Chondrocyte (in vitro differentiated cells): ENCODE results near the gene TMEM18. TPM values are rescaled to one million over a fixed set of nuclear protein-coding genes. Genes with fewer than 3 reads are reported as not detected.
A peak's percentile ranks its signal among the peaks of the same experiment; 100 is the strongest.

ENCODE experiments used
- DNase-seq: peaks from one replicate; pipeline ENCODE4 v3.0.0; 2021; ENCODE audit warnings: mixed read lengths, low spot score
- H3K27ac Mint-ChIP-seq: one replicate; pipeline ENCODE4 v1.8.0; 2021; ENCODE audit warnings: mild to moderate bottlenecking, moderate library complexity, mixed read lengths; ENCODE audit not compliant: unreplicated experiment
- H3K27me3 Mint-ChIP-seq: 2 replicates; pipeline ENCODE4 v1.8.0; 2021; ENCODE audit warnings: low read depth, mixed read lengths
- H3K36me3 Mint-ChIP-seq: 2 replicates; pipeline ENCODE4 v1.8.0; 2021; ENCODE audit warnings: low read depth, mixed read lengths
- H3K4me1 Mint-ChIP-seq: 2 replicates; pipeline ENCODE4 v1.8.0; 2021; ENCODE audit warnings: low read depth, mild to moderate bottlenecking, mixed read lengths
- H3K4me3 Mint-ChIP-seq: one replicate; pipeline ENCODE4 v1.8.0; 2021; ENCODE audit warnings: mild to moderate bottlenecking, moderate library complexity, mixed read lengths; ENCODE audit not compliant: unreplicated experiment
- H3K9me3 Mint-ChIP-seq: 2 replicates; pipeline ENCODE4 v1.8.0; 2021; ENCODE audit warnings: low read depth, mixed read lengths
- total RNA-seq: library from RNA; stranded (reverse); gene quantifications from 3 replicates; pipeline ENCODE4 v1.2.1, GENCODE V29; 2021
- TF ChIP-seq, protein P1 (sequence below): fragments of 200-600 bp; sonication (generic); IDR thresholded peaks from 2 replicates; pipeline ENCODE4 v1.5.0; 2021; ENCODE audit warnings: antibody characterized with exemption, mild to moderate bottlenecking, moderate library complexity

The TMEM18 gene
- total RNA-seq, 1 donor from 2014 or later: 33.9 TPM

DNA sequence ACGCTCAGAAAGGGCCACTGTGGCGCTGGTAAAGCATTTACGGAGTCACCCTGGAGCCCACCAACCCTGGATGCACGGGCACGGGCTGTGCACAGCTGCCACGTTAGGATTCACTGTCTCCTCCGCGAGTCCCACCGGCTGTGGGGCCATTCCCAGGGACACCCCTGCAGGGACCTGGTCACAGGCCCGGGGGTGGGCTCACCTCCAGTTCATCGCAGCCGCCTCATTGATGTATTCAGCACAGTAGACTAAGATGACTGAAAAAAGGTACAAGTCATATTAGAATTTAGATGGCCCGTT lies 4.7 kb downstream of the TMEM18 start:
- no peak for DNase-seq
- no peak overlapping the region for H3K4me3 Mint-ChIP-seq
- peaks cover 19% of the 10 kb centered on the region for H3K36me3 Mint-ChIP-seq
- peaks cover 57% of the 10 kb centered on the region for H3K4me1 Mint-ChIP-seq
- H3K9me3 Mint-ChIP-seq: no peaks in the 10 kb centered on the region
- H3K27me3 Mint-ChIP-seq: no peaks in the 10 kb centered on the region
- peak overlapping the region; percentile 22 for H3K27ac Mint-ChIP-seq
- TF ChIP-seq, protein P1, sequence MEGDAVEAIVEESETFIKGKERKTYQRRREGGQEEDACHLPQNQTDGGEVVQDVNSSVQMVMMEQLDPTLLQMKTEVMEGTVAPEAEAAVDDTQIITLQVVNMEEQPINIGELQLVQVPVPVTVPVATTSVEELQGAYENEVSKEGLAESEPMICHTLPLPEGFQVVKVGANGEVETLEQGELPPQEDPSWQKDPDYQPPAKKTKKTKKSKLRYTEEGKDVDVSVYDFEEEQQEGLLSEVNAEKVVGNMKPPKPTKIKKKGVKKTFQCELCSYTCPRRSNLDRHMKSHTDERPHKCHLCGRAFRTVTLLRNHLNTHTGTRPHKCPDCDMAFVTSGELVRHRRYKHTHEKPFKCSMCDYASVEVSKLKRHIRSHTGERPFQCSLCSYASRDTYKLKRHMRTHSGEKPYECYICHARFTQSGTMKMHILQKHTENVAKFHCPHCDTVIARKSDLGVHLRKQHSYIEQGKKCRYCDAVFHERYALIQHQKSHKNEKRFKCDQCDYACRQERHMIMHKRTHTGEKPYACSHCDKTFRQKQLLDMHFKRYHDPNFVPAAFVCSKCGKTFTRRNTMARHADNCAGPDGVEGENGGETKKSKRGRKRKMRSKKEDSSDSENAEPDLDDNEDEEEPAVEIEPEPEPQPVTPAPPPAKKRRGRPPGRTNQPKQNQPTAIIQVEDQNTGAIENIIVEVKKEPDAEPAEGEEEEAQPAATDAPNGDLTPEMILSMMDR: no peak

DNA sequence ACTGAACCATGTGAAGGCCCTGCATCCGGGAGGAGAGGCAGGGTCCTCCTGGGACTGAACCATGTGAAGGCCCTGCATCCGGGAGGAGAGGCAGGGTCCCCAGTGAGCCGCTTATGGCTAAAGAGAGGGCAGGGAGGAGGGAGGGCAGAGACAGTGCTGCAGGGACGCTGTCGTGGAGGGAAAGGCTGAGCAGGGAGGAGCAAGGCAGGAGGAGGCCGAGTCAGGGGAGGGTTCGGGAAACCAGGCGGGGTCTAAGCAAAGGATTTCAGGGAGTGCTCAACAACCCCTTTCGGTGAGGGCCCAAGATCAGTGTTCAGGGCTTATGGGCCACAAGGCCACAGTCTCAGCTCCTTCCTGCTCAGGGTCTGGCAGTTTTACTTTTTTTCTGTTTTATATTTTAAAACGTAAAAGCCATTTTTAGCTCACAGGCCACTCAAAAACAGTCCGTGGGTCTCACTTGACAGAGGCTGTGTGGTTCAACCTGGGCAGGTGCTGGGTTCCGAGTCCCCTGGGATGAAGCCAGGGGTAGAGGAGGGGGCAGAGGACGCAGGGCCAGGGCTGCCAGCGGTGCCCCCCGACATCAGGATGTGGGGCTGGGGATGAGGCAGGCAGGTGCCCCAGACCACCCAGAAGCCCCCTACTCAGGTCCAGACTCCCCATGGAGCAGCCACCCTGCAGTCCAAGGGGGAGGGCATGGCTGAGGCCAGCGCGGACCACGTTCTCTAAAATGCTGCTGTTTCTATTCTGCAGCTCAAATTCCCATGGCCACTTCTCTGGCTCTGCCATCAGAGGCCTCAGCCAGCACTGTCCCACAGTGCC lies 5.2 kb downstream of the TMEM18 start:
- Mint-ChIP-seq H3K27ac (no peak overlapping the region), H3K36me3 (peaks cover 19% of the 10 kb centered on the region), H3K4me1 (peaks cover 56% of the 10 kb centered on the region), H3K9me3 (no peaks in the 10 kb centered on the region), H3K27me3 (no peaks in the 10 kb centered on the region), H3K4me3 (no peak overlapping the region)
- TF ChIP-seq, protein P1: no peak
- no peak for DNase-seq

DNA sequence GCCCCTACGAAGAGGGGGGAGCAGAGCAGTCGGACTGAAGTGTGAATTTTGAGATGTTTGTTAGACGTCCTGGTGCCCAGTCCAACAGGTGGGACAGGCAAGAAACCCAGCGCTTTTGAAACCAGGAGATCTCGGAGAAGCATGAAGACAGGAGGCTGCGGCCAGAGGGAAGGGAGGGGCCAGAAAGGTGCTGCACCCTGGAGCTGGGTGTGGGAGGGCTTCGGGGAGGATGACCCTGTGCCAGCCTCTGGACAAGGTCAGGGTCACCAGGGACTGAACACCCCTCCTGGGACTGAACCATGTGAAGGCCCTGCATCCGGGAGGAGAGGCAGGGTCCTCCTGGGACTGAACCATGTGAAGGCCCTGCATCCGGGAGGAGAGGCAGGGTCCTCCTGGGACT lies 6.1 kb downstream of the TMEM18 start:
- H3K27me3 Mint-ChIP-seq: no peaks in the 10 kb centered on the region
- no peak overlapping the region for H3K4me3 Mint-ChIP-seq
- H3K36me3 Mint-ChIP-seq: peaks cover 21% of the 10 kb centered on the region
- TF ChIP-seq, protein P1: no peak
- peaks cover 52% of the 10 kb centered on the region for H3K4me1 Mint-ChIP-seq
- DNase-seq: no peak
- H3K9me3 Mint-ChIP-seq: no peaks in the 10 kb centered on the region
- no peak overlapping the region for H3K27ac Mint-ChIP-seq

DNA sequence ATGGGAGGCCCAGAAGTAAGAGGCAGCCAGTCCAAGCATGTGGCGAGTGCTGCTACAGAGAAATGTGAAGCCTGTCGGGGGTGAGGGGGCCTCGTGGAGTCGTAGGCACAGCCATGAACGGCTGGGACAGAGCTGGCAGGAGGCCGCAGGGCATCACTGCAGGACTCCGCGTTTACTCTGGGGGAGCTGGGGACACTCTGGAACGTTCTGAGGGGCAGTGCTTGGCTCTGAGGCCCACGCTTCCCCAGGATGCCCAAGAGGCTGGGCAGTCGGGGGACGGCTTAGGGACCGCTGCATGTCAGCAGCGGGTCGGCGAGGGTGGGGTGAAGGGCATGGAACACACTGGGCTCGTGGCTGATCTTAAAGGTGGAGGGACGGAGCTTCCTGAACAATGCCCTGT lies 6.6 kb downstream of the TMEM18 start:
- peaks cover 2% of the 10 kb centered on the region for H3K9me3 Mint-ChIP-seq
- no peak overlapping the region for H3K4me3 Mint-ChIP-seq

DNA sequence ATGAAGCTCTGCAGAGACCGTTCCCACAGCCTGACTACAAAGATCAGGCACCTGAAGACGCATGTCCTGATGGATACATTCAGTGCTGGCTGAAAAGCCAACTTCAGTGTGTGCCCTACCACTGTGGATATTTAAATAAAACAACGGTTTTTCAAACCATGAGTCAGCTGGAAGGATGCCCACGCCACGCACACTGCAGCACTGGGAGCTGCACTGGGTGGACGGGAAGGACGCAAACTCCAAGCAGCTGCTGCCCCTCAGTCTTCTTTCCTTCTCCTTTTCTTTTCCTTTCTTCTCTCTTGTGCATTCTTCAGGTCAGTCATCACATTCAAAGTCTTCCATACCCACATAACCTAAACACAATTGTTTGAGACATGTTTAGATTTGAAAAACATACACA lies 7.9 kb downstream of the TMEM18 start:
- H3K27me3 Mint-ChIP-seq: no peaks in the 10 kb centered on the region
- peaks cover 34% of the 10 kb centered on the region for H3K4me1 Mint-ChIP-seq
- no peak for DNase-seq
- H3K27ac Mint-ChIP-seq: peak overlapping the region; percentile 4
- no peak overlapping the region for H3K4me3 Mint-ChIP-seq
- TF ChIP-seq, protein P1: no peak
- peaks cover 34% of the 10 kb centered on the region for H3K36me3 Mint-ChIP-seq
- H3K9me3 Mint-ChIP-seq: peaks cover 10% of the 10 kb centered on the region

More for the DNA sequence above, 6.6 kb downstream of the TMEM18 start:
- Mint-ChIP-seq H3K27me3 (no peaks in the 10 kb centered on the region), H3K36me3 (peaks cover 25% of the 10 kb centered on the region), H3K27ac (no peak overlapping the region), H3K4me1 (peaks cover 48% of the 10 kb centered on the region)
- TF ChIP-seq, protein P1: no peak
- no peak for DNase-seq
